Transverse colon (tissue), 3 donors: ENCODE results near the gene IL13.

ENCODE experiments used
- CTCF ChIP-seq, 5 experiments: fragments of 200-600 bp in 3 of 5; fragments of 450-650 bp in 2 of 5; sonication (generic) in 3 of 5; IDR thresholded peaks; 1 replicate in 2 of 5; 2 replicates in 3 of 5; pipeline ENCODE4 v1.5.1; 2016 to 2017; ENCODE audit warnings: antibody characterized with exemption in 5 of 5, inconsistent platforms in 3 of 5, mild to moderate bottlenecking in 2 of 5, moderate library complexity in 1 of 5
- EP300 ChIP-seq: sonication (generic); formaldehyde crosslinking; IDR thresholded peaks from one replicate; pipeline ENCODE4 v1.6.1; 2017; ENCODE audit warnings: antibody characterized with exemption, low read depth
- POLR2A ChIP-seq: fragments of 450-650 bp; IDR thresholded peaks from one replicate; pipeline ENCODE4 v1.6.1; 2016; ENCODE audit warnings: antibody characterized with exemption, mild to moderate bottlenecking, moderate library complexity

- TF ChIP-seq CTCF (IDR thresholded peaks at IDR 0.05) (no peak), POLR2A (no peak), EP300 (no peak)
Observed at GRCh38 chr5:132687995-132688394, 30.0 kb downstream of the IL13 start.
